ENCODE results near the gene GAR1. TPM values are rescaled to one million over a fixed set of nuclear protein-coding genes. Genes with fewer than 3 reads are reported as not detected.

GAR1 gene
- total RNA-seq, 3 donors from 2014 or later: 6.1 to 7.9 (median 7.9) TPM

- intact Hi-C loops (cut with DNase I; ENCODE audit: low total_unique reads): no loop called here
- no peaks in the 10 kb centered on the region for H3K4me1 ChIP-seq
Observed at GRCh38 chr4:109810552-109811387, 4.8 kb upstream of the GAR1 start.

GRCh38 chr4:109811707-109812106, 3.9 kb upstream of the GAR1 start:
- no peak for DNase-seq (ENCODE audit: low spot score in 2 of 2)
- Histone ChIP-seq H3K36me3 (no peaks in the 10 kb centered on the region), H3K27ac (no peak overlapping the region), H3K27me3 (no peaks in the 10 kb centered on the region), H3K4me3 (no peak overlapping the region), H3K4me1 (peaks cover 0 to 4% of the 10 kb centered on the region in 2 donors), H3K9me3 (no peaks in the 10 kb centered on the region)
- no peak for TF ChIP-seq POLR2AphosphoS5 (IDR thresholded peaks at IDR 0.05)
- TF ChIP-seq POLR2A (IDR thresholded peaks at IDR 0.05): no peak
- TF ChIP-seq CTCF (IDR thresholded peaks at IDR 0.05): no peak
- intact Hi-C loops (cut with DNase I; ENCODE audit: low total_unique reads): no loop called here

More at GRCh38 chr4:109810552-109811387, 4.8 kb upstream of the GAR1 start:
- Histone ChIP-seq H3K36me3 (no peaks in the 10 kb centered on the region), H3K9me3 (no peaks in the 10 kb centered on the region), H3K27me3 (no peaks in the 10 kb centered on the region), H3K27ac (no peak overlapping the region), H3K4me3 (no peak overlapping the region)
- no peak for TF ChIP-seq POLR2AphosphoS5 (IDR thresholded peaks at IDR 0.05)
- TF ChIP-seq CTCF (IDR thresholded peaks at IDR 0.05): no peak
- TF ChIP-seq POLR2A (IDR thresholded peaks at IDR 0.05): no peak
- DNase-seq (ENCODE audit: low spot score in 2 of 2): no peak

GRCh38 chr4:109816082-109816442, 500 bp downstream of the GAR1 start:
- intact Hi-C loops (cut with DNase I; ENCODE audit: low total_unique reads): no loop called here
- TF ChIP-seq CTCF (IDR thresholded peaks at IDR 0.05): no peak
- TF ChIP-seq POLR2A (IDR thresholded peaks at IDR 0.05): no peak
- no peak for TF ChIP-seq POLR2AphosphoS5 (IDR thresholded peaks at IDR 0.05)
- Histone ChIP-seq H3K4me1 (peaks cover 0 to 12% of the 10 kb centered on the region in 2 donors), H3K4me3 (peak overlapping the region; percentile 70 to 84 (median 77)), H3K9me3 (no peaks in the 10 kb centered on the region), H3K27ac (peak overlapping the region; percentile 83 to 92), H3K36me3 (no peaks in the 10 kb centered on the region), H3K27me3 (no peaks in the 10 kb centered on the region)
- no peak for DNase-seq (ENCODE audit: low spot score in 2 of 2)

- Histone ChIP-seq H3K4me1 (peaks cover 0 to 12% of the 10 kb centered on the region in 2 donors), H3K27me3 (no peaks in the 10 kb centered on the region), H3K4me3 (peak overlapping the region in 1 of 3 donors; percentile 77), H3K36me3 (no peaks in the 10 kb centered on the region), H3K27ac (peak overlapping the region in 1 of 2 donors; percentile 92), H3K9me3 (no peaks in the 10 kb centered on the region)
- DNase-seq (ENCODE audit: low spot score in 2 of 2): no peak
- intact Hi-C loops (cut with DNase I; ENCODE audit: low total_unique reads): no loop called here
- TF ChIP-seq POLR2A (IDR thresholded peaks at IDR 0.05): no peak
- no peak for TF ChIP-seq CTCF (IDR thresholded peaks at IDR 0.05)
- no peak for TF ChIP-seq POLR2AphosphoS5 (IDR thresholded peaks at IDR 0.05)
Observed at GRCh38 chr4:109816894-109817293, 1.3 kb downstream of the GAR1 start.

GRCh38 chr4:109818268-109818667, 2.7 kb downstream of the GAR1 start:
- no peak for DNase-seq (ENCODE audit: low spot score in 2 of 2)
- Histone ChIP-seq H3K27me3 (no peaks in the 10 kb centered on the region), H3K27ac (no peak overlapping the region), H3K9me3 (no peaks in the 10 kb centered on the region), H3K4me3 (no peak overlapping the region), H3K36me3 (no peaks in the 10 kb centered on the region), H3K4me1 (peaks cover 0 to 12% of the 10 kb centered on the region in 2 donors)
- intact Hi-C loops (cut with DNase I; ENCODE audit: low total_unique reads): no loop called here
- TF ChIP-seq CTCF (IDR thresholded peaks at IDR 0.05) (no peak), POLR2AphosphoS5 (IDR thresholded peaks at IDR 0.05) (no peak), POLR2A (IDR thresholded peaks at IDR 0.05) (no peak)
